ENCODE measurements around the gene HINFP.
"Not testable (repeated sequence)": the region's sequence is repeated elsewhere in the genome, so short reads cannot be mapped to it uniquely, and the experiment has no call there.

The HINFP gene

DNA sequence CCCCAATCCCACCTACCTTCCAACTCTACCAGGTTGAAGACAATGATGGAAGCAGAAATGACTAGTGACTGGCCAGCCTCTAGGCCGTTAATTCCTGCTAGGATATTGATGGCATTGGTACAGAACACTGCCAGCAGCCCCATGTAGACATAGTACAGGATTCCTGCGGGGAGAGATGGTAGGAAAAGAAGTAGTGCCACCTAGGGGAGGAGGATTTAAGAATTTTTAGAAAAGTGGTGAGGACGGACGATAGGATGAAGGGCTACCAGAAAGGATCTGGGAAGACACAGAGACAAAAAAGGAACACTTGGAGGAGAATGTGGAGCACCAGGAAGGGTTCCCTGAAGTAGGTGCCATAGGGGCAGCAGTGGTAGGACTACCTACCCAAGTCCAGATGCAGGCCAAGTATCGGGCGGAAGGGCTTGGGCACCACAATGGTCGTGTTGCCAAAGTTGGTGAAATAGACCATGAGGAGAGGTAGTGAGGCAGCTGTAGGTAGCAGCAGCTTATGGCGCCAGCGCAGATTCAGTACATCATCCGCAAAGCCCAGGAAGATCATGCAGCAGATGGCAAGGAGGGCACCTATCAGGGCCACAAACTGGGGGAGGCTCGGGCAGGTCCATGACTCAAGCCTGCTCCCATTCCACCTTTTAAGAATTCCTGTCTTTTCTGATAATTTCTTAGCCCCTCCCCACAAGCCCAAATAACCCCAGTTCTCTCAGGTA, 21.0 kb upstream of the HINFP start:
- DNase-seq: peak; percentile 32

DNA sequence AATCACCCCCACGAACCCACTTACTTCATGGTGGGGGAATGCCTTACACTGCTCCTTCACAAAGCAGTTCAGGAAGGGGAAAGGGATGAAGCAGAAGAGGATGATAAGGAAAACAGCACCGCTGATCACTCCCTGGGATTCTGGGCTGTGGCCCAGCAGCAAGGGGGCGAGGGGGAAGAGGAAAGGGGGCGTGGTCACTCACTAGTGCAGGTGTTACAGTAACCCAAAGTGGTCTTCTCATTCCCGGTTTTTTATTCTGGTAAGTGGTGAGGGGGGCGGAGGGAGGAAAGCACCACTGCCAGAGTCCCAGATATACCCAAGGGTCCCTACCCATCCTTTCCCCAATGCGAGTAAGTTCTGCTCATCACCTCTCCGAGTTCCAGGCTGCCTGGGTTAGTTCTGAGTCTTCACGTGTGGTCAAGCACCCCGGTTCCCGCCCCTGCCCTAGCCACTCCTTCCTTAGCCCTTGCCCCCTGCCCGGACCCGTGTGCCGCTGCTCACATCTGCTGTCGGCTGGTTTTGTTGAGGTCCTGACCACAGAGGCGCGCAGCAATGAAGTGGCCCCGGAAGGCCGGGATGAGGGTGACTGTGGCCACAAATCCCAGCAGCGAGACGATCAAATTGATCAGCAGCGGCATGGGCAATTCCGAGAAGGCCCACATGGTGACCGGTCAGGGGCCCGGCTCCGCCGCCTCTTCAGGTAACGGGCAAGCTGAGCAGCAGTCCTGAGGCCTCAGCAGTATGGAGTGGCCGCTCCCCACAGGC, 20.2 kb upstream of the HINFP start:
- no peak for DNase-seq

GRCh38 chr11:119101759-119102423, 19.5 kb upstream of the HINFP start, which contains the start of gene DPAGT1:
TSS of gene DPAGT1 (minus strand) at chr11:119101853. CDS start at chr11:119101655, 198 bp downstream.
- DNase-seq: peak; percentile 88

DNA sequence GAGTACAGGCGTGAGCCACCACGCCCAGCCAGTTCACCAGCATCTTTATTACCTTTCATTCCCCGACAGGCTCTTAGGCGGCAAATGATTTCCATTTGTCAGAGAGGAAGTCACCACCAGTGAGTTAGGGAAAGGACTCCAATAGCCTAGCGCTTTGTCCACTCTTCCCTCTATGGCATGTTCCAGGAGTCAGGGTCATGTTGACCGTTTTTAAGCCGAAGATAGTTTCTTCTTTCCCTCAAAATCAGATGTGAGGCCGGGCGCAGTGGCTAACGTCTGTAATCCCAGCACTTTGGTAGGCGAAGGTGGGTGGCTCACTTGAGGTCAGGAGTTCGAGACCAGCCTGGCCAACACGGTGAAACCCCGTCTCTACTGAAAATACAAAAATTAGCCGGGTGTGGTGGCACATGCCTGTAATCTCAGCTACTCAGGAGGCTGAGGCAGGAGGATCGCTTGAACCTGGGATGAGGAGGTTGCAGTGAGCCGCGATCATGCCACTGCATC, 18.2 kb upstream of the HINFP start:
- not testable (repeated sequence) for DNase-seq

GRCh38 chr11:119103793-119104192, 17.6 kb upstream of the HINFP start:
- DNase-seq: no peak

GRCh38 chr11:119106564-119107537, 14.5 kb upstream of the HINFP start, which contains the start of gene C2CD2L:
TSS of gene C2CD2L (plus strand) at chr11:119107344. CDS start at chr11:119107742, 398 bp downstream.
- DNase-seq: peak; percentile 69

DNA sequence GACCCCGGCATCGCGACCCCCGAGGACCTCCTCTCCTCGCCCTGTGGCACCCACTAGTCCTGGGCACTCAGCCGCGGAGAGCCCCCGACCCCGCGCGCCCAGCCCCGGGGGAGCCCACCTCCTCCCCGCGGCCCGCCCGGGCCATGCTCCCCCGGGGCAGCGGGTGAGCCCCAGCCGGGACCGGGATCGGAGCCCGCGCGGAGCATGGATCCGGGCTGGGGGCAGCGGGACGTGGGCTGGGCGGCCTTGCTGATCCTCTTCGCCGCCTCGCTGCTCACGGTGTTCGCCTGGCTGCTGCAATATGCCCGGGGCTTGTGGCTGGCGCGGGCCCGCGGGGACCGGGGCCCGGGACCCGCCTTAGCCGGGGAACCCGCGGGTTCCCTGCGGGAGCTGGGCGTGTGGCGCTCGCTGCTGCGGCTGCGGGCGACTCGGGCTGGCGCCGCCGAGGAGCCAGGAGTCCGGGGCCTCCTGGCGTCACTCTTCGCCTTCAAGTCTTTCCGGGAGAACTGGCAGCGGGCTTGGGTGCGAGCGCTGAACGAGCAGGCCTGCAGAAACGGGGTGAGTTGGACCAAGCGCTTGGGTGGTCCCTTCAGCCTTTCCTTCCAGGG, 13.7 kb upstream of the HINFP start:
- DNase-seq: no peak

GRCh38 chr11:119108146-119108856, 13.1 kb upstream of the HINFP start:
- no peak for DNase-seq

- no peak for DNase-seq
Measured at GRCh38 chr11:119108857-119109221, 12.5 kb upstream of the HINFP start.

GRCh38 chr11:119109843-119110242, 11.5 kb upstream of the HINFP start:
- no peak for DNase-seq

- DNase-seq: no peak
Measured at GRCh38 chr11:119110439-119110838, 10.9 kb upstream of the HINFP start.

DNA sequence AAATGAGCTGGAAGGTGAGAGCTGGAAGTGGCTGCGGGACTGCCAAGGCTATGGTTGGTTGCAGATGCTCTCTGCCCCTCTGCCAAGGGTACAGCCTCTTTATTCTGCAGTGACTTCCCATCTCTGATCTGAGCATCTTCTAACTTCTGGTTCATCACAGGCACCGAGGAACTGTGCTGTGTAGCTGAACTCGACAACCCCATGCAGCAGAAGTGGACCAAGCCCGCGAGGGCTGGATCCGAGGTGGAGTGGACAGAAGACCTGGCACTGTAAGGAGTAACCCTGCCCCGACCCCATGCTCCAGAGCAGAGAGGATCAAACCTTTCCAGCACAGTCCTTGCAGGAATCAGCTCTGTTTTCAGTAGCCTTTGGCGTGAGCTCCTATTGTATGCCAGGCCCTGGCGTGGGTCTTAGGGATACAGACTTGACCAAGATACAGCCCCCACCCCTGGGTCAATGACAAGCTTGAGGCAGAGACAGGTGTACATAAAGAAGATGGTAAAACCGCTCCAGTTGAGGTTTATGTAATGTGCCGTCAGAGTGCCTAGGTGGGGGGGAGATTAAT, 9.9 kb upstream of the HINFP start:
- DNase-seq: no peak

GRCh38 chr11:119112314-119113020, 8.9 kb upstream of the HINFP start:
- DNase-seq: no peak

GRCh38 chr11:119113716-119114115, 7.7 kb upstream of the HINFP start:
- DNase-seq: no peak

DNA sequence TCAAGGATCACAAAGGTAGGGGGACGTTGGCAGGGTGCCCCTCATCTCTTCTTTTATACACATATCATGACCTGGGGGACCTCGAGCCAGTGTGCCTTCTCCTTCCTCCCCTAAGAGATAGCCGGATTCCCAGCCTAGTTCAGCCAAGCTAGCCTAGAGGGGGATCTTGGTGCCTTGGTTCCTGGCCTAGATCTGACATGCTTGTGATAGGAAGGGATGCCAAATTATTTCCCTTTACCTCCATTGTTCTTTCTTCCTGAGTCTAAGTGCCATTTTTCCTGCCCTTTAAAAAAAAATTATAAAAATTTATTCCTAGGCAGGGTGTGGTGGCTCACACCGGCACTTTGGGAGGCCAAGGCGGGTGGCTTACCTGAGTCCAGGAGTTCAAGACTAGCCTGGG, 7.0 kb upstream of the HINFP start:
- DNase-seq: no peak

DNA sequence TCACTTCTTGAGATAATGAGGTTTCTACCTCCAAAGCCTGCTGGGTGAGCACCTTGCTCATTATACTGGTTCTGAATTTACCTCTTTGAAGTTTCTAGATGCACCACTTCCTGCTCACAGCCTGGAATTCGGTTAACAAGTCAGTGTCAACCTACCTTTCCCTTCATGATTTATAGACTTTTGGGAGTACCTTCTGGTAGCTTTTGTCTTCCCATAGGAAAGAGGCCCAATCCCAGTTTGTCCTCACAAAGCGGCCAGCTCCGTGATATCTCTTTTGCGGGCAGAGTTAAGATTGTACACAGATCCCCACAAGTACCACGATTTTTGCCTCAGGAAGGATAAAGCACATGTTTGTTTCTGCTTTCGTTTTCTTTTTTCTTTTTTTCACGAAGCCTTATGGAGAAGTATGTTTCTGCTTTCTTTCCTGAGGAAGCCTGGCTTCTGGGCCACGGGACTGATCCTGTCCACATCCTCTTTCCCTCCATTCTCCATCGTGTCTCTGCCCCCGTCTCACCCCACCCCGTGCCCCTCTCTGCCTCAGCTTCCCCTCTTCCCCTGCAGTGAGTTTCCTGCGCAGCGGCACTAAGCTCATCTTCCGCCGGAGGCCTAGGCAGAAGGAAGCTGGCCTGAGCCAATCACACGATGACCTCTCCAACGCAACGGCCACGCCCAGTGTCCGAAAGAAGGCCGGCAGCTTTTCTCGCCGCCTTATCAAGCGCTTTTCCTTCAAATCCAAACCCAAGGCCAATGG, 5.7 kb upstream of the HINFP start:
- DNase-seq: no peak

- no peak for DNase-seq
Measured at GRCh38 chr11:119116235-119116594, 5.2 kb upstream of the HINFP start.

DNA sequence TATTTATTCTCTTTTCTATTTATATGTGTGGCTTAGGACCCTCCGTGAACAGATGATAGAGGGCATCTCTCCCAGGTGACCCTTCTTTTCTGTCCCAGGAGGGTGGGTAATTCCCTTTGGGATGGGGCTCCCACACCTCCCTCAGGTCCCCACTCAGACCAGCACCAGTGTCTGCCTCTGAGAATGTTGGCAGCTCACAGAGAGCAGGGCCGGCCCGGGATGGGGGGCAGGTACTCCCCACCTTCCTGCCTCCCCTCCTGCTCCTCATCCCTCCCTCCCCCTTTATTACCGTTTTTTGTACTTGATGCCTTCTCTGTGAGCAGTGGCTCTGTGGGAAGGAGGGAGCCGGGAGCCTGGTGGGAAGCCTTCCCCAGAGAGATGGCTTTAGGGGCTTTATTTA, 4.8 kb upstream of the HINFP start:
- DNase-seq: no peak

DNA sequence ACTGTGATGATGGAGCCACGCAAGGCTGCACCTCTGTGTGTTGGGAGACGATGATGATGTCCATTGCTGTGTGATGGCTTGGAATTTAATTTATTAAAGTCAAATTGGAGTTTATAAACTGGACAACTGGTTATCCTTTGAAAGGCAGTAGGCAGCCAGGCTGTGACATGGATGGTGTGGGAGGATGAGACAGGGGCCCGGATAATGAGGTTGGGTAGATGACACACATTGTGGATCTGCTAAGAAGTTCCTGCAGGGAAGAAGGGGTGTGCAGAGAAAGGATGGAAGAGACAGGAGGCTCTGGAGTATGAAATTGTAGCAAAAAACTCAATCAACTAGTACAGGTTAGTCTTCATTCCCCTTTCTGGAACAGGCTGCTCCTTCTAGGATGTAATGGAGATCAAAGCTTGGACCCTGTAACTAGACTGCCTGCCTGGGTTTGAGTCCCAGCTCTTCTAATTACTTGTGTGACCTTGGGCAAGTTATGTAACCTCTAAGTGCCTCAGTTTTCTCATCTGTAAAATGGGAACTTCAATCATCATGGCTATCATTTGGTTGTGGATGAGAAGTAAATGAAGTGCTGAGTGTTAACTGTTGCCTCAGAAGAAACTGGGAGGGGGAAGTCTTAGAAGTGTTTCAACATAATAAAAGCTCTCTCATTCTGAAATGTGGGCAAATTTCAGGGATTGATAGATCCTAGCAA, 4.2 kb upstream of the HINFP start:
- DNase-seq: no peak

Data from NCI-H748 treated with DMSO at 0.1 percent for 48 hours (cell line).